Brain microvascular endothelial cell (primary cell): ENCODE results near the gene KRAS.

Experiments used
- DNase-seq: peaks from one replicate; pipeline ENCODE4 v3.0.0-alpha.2; 2020
- H3K27ac ChIP-seq: fragments of 250-450 bp; sonication (Bioruptor Pico); 2 replicates; pipeline ENCODE4 v1.5.1; 2020; ENCODE audit warnings: mild to moderate bottlenecking, moderate library complexity
- H3K27me3 ChIP-seq: fragments of 250-450 bp; sonication (Bioruptor Pico); replicated peaks from 2 replicates; pipeline ENCODE4 v1.5.1; 2020; ENCODE audit warnings: mild to moderate bottlenecking
- H3K36me3 ChIP-seq: fragments of 250-450 bp; sonication (Bioruptor Pico); replicated peaks from 2 replicates; pipeline ENCODE4 v1.5.1; 2020; ENCODE audit warnings: mild to moderate bottlenecking
- H3K4me3 ChIP-seq: 2 replicates; pipeline ENCODE4 v1.5.1; 2011; ENCODE audit warnings: low read depth, mild to moderate bottlenecking, control low read depth, low read length, moderate library complexity
- CTCF ChIP-seq: IDR thresholded peaks from 2 replicates; pipeline ENCODE4 v1.5.1; 2011; ENCODE audit warnings: low read depth, mild to moderate bottlenecking, moderate library complexity, low read length, control low read depth, inconsistent platforms; ENCODE audit errors: missing control alignments
- in situ Hi-C: cut with HindIII; loops from 2 replicates; pipeline ENCODE4 v1.10.0; 2017; ENCODE audit warnings: low sequenced_read_pairs, low pct_ligation_motif_present

The KRAS gene

GRCh38 chr12:25194214-25194613 lies 56.5 kb downstream of the KRAS start:
- in situ Hi-C loops = no loop called here
- no peak for DNase-seq
- no peak for TF ChIP-seq CTCF
- Histone ChIP-seq H3K4me3 (no peak overlapping the region), H3K27me3 (no peaks in the 10 kb centered on the region), H3K36me3 (no peaks in the 10 kb centered on the region), H3K27ac (no peak overlapping the region)

GRCh38 chr12:25190793-25191192 lies 59.9 kb downstream of the KRAS start:
- H3K4me3 ChIP-seq = no peak overlapping the region
- in situ Hi-C loops = no loop called here
- no peak for DNase-seq
- H3K27me3 ChIP-seq = no peaks in the 10 kb centered on the region
- no peak overlapping the region for H3K27ac ChIP-seq
- no peak for TF ChIP-seq CTCF
- H3K36me3 ChIP-seq = no peaks in the 10 kb centered on the region

- H3K27me3 ChIP-seq = no peaks in the 10 kb centered on the region
- H3K27ac ChIP-seq = peak overlapping the region; percentile 79
- DNase-seq = no peak
- no peak overlapping the region for H3K4me3 ChIP-seq
- no peaks in the 10 kb centered on the region for H3K36me3 ChIP-seq
- in situ Hi-C loops = no loop called here
- no peak for TF ChIP-seq CTCF
Observed at GRCh38 chr12:25189656-25190055, 61.1 kb downstream of the KRAS start.

- H3K36me3 ChIP-seq = no peaks in the 10 kb centered on the region
- in situ Hi-C loops = no loop called here
- no peaks in the 10 kb centered on the region for H3K27me3 ChIP-seq
- no peak overlapping the region for H3K4me3 ChIP-seq
- no peak for TF ChIP-seq CTCF
- peak; percentile 87 for DNase-seq
- peak overlapping the region; percentile 79 for H3K27ac ChIP-seq
Observed at GRCh38 chr12:25187781-25188180, 62.9 kb downstream of the KRAS start.

- Histone ChIP-seq H3K4me3 (no peak overlapping the region), H3K27me3 (no peaks in the 10 kb centered on the region), H3K36me3 (no peaks in the 10 kb centered on the region), H3K27ac (no peak overlapping the region)
- in situ Hi-C loops = no loop called here
- no peak for TF ChIP-seq CTCF
- peak; percentile 29 for DNase-seq
Observed at GRCh38 chr12:25186788-25187402, 63.8 kb downstream of the KRAS start.

GRCh38 chr12:25186038-25186787 lies 64.5 kb downstream of the KRAS start:
- Histone ChIP-seq H3K27ac (no peak overlapping the region), H3K27me3 (no peaks in the 10 kb centered on the region), H3K36me3 (no peaks in the 10 kb centered on the region), H3K4me3 (no peak overlapping the region)
- DNase-seq = no peak
- TF ChIP-seq CTCF = no peak
- in situ Hi-C loops = no loop called here
